Measurements from ENCODE around the gene EIF1. TPM values are rescaled to one million over a fixed set of nuclear protein-coding genes. Genes with fewer than 3 reads are reported as not detected.

Gene EIF1
- total RNA-seq, 4 donors from 2014 or later: 211 to 299 (median 249) TPM

- WGBS, 2 donors: 88 to 89% methylated on average over 5 of the region's 5 CpGs
- intact Hi-C loops (cut with DNase I; ENCODE audit: low total_unique reads): no loop called here
Observed at GRCh38 chr17:41725134-41725533, 36.4 kb downstream of the EIF1 start.

GRCh38 chr17:41728056-41728455 lies 39.4 kb downstream of the EIF1 start:
- DNase-seq (ENCODE audit: low spot score in 2 of 2): no peak
- no peak overlapping the region for H3K4me3 ChIP-seq (ENCODE audit: low read depth, poor library complexity, severe bottlenecking)
- WGBS, 2 donors: 70 to 94% methylated on average over 12 of the region's 12 CpGs
- intact Hi-C loops (cut with DNase I; ENCODE audit: low total_unique reads): no loop called here
- no peak for TF ChIP-seq CTCF (IDR thresholded peaks at IDR 0.05)
- no peak for TF ChIP-seq POLR2A (IDR thresholded peaks at IDR 0.05)

More at GRCh38 chr17:41725134-41725533, 36.4 kb downstream of the EIF1 start:
- TF ChIP-seq CTCF (IDR thresholded peaks at IDR 0.05) (no peak), POLR2A (IDR thresholded peaks at IDR 0.05) (no peak)
- H3K4me3 ChIP-seq (ENCODE audit: low read depth, poor library complexity, severe bottlenecking): no peak overlapping the region
- no peak for DNase-seq (ENCODE audit: low spot score in 2 of 2)

DNA sequence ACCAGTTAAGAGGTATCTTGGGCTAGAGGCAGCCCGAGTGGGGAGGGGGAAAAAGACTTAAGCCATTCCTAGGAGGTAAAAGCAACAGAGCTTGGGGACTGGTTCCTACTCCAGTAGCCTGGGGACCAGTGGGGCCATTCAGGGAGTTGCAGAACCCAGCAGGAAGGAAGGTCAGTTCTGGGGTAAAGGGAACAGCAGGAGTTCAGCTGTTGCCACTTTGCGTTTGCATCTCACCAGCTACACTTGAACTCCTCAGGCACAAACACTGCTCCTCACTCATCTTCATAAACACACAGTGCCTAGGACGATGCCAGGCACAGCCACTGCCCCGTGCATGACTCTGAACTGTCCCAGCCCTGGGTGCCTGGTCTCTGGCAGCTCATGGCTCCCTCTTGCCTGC lies 41.8 kb downstream of the EIF1 start:
- intact Hi-C loops (cut with DNase I; ENCODE audit: low total_unique reads): no loop called here
- no peak for DNase-seq (ENCODE audit: low spot score in 2 of 2)
- 53 to 69% methylated on average over 4 of the region's 4 CpGs for WGBS, 2 donors
- no peak overlapping the region for H3K4me3 ChIP-seq (ENCODE audit: low read depth, poor library complexity, severe bottlenecking)
- TF ChIP-seq POLR2A (IDR thresholded peaks at IDR 0.05) (no peak), CTCF (IDR thresholded peaks at IDR 0.05) (no peak)

- DNase-seq (ENCODE audit: low spot score in 2 of 2): no peak
- TF ChIP-seq POLR2A (IDR thresholded peaks at IDR 0.05) (no peak), CTCF (IDR thresholded peaks at IDR 0.05) (no peak)
- no peak overlapping the region for H3K4me3 ChIP-seq (ENCODE audit: low read depth, poor library complexity, severe bottlenecking)
- WGBS, 2 donors: 52 to 73% methylated on average over 3 of the region's 3 CpGs
- intact Hi-C loops (cut with DNase I; ENCODE audit: low total_unique reads): no loop called here
Observed at GRCh38 chr17:41731836-41732235, 43.2 kb downstream of the EIF1 start.

- intact Hi-C loops (cut with DNase I; ENCODE audit: low total_unique reads): no loop called here
- no peak for TF ChIP-seq CTCF (IDR thresholded peaks at IDR 0.05)
- TF ChIP-seq POLR2A (IDR thresholded peaks at IDR 0.05): no peak
- DNase-seq (ENCODE audit: low spot score in 2 of 2): no peak
- 17 to 19% methylated on average over 35 to 37 of the region's 40 CpGs for WGBS, 2 donors
- H3K4me3 ChIP-seq (ENCODE audit: low read depth, poor library complexity, severe bottlenecking): no peak overlapping the region
Observed at GRCh38 chr17:41733348-41734138, 44.9 kb downstream of the EIF1 start.

Data from lower leg skin (tissue), 4 donors.